GM19025 (cell line): ENCODE data around the gene INPP4B.

Source experiments
- ATAC-seq: cut with Tn5 transposase; IDR thresholded peaks from one replicate; pipeline ENCODE4 v1.9.1; 2021; ENCODE audit warnings: mild to moderate bottlenecking, low read depth, moderate library complexity; ENCODE audit not compliant: unreplicated experiment

Gene INPP4B

GRCh38 chr4:142121448-142122350 lies 724.4 kb downstream of the INPP4B start:
- no peak for ATAC-seq

GRCh38 chr4:142120921-142121320 lies 725.2 kb downstream of the INPP4B start:
- ATAC-seq: no peak

- no peak for ATAC-seq
Measured at GRCh38 chr4:142112451-142112850, 733.6 kb downstream of the INPP4B start.

- ATAC-seq: no peak
Measured at GRCh38 chr4:142110136-142110535, 736.0 kb downstream of the INPP4B start.

- ATAC-seq: no peak
Measured at GRCh38 chr4:142104041-142104440, 742.1 kb downstream of the INPP4B start.

- no peak for ATAC-seq
Measured at GRCh38 chr4:142101401-142101800, 744.7 kb downstream of the INPP4B start.

GRCh38 chr4:142100941-142101340 lies 745.2 kb downstream of the INPP4B start:
- no peak for ATAC-seq

- no peak for ATAC-seq
Measured at GRCh38 chr4:142098900-142099545, 747.1 kb downstream of the INPP4B start.

- ATAC-seq: no peak
Measured at GRCh38 chr4:142098380-142098779, 747.7 kb downstream of the INPP4B start.

GRCh38 chr4:142097015-142097414 lies 749.1 kb downstream of the INPP4B start:
- no peak for ATAC-seq

GRCh38 chr4:142095886-142096605 lies 750.1 kb downstream of the INPP4B start:
- ATAC-seq: no peak

GRCh38 chr4:142092941-142093340 lies 753.2 kb downstream of the INPP4B start:
- ATAC-seq: no peak

- no peak for ATAC-seq
Measured at GRCh38 chr4:142091691-142092182, 754.4 kb downstream of the INPP4B start.

- no peak for ATAC-seq
Measured at GRCh38 chr4:142091085-142091513, 755.0 kb downstream of the INPP4B start.

GRCh38 chr4:142088906-142089305 lies 757.2 kb downstream of the INPP4B start:
- no peak for ATAC-seq

- no peak for ATAC-seq
Measured at GRCh38 chr4:142085513-142086292, 760.4 kb downstream of the INPP4B start.

- ATAC-seq: no peak
Measured at GRCh38 chr4:142083264-142083663, 762.8 kb downstream of the INPP4B start.

GRCh38 chr4:142081025-142081424 lies 765.1 kb downstream of the INPP4B start:
- no peak for ATAC-seq

GRCh38 chr4:142079959-142080358 lies 766.1 kb downstream of the INPP4B start:
- ATAC-seq: no peak

- ATAC-seq: no peak
Measured at GRCh38 chr4:142077048-142077447, 769.1 kb downstream of the INPP4B start.
